Stomach (tissue), 9 donors: ENCODE data around the gene PLEKHG3. TPM values are rescaled to one million over a fixed set of nuclear protein-coding genes. Genes with fewer than 3 reads are reported as not detected.
A peak's percentile ranks its signal among the peaks of the same experiment; 100 is the strongest.

Source experiments
- DNase-seq, 2 donors: peaks; one replicate each; pipeline versions ENCODE4 v3.0.0 to v3.0.0-alpha.2; 2013 to 2019
- H3K27ac ChIP-seq, 5 donors: fragments of 200-600 bp in 4 of 5; sonication (generic) in 4 of 5; one replicate each; pipeline ENCODE4 v1.5.1; 2013 to 2019; ENCODE audit warnings: mild to moderate bottlenecking in 1 of 5, moderate library complexity in 1 of 5
- H3K27me3 ChIP-seq, 3 donors: fragments of 200-600 bp; sonication (generic); one replicate each; pipeline ENCODE4 v1.5.1; 2017 to 2019; ENCODE audit warnings: mixed run types in 1 of 3
- H3K36me3 ChIP-seq, 4 donors: fragments of 200-600 bp; sonication (generic); 1 replicate in 3 of 4; 2 replicates in 1 of 4; pipeline ENCODE4 v1.5.1; 2016 to 2019
- H3K4me1 ChIP-seq, 4 donors: fragments of 200-600 bp; sonication (generic); one replicate each; pipeline ENCODE4 v1.5.1; 2016 to 2019
- H3K4me3 ChIP-seq, 4 donors: fragments of 200-600 bp; sonication (generic) in 3 of 4; one replicate each; pipeline ENCODE4 v1.5.1; 2016 to 2019; ENCODE audit warnings: mild to moderate bottlenecking in 1 of 4
- H3K9me3 ChIP-seq, 4 donors: fragments of 200-600 bp; sonication (generic); one replicate each; pipeline ENCODE4 v1.5.1; 2016 to 2019
- EP300 ChIP-seq: sonication (generic); formaldehyde crosslinking; IDR thresholded peaks from one replicate; pipeline ENCODE4 v1.6.1; 2017; ENCODE audit warnings: antibody characterized with exemption
- POLR2A ChIP-seq, 4 donors: fragments of 450-650 bp; IDR thresholded peaks; one replicate each; pipeline ENCODE4 v1.6.1; 2016; ENCODE audit warnings: antibody characterized with exemption in 4 of 4, control low read depth in 2 of 4, mild to moderate bottlenecking in 1 of 4, moderate library complexity in 1 of 4
- POLR2AphosphoS5 ChIP-seq, 3 donors: sonication (generic); formaldehyde crosslinking; IDR thresholded peaks; one replicate each; pipeline ENCODE4 v1.6.1; 2016; ENCODE audit warnings: antibody characterized with exemption in 3 of 3
- WGBS, 5 donors: extraction: QIAGEN DNeasy Blood & Tissue Kit in 3 of 5; methylation state at CpG; one replicate each; pipeline versions ENCODE4 v1.1.5 to v1.1.7; 2013 to 2018; 5-methylcytosine and 5-hydroxymethylcytosine counted together
- intact Hi-C: fragments of 100-400 bp; cut with DNase I; formaldehyde crosslinking; loops from one replicate; pipeline ENCODE4 v1.15.1; 2023; ENCODE audit warnings: low total_unique reads
- polyA plus RNA-seq, 3 donors: library from polyadenylated mRNA; stranded (reverse); fragments of 200-250 nt; gene quantifications; one replicate each; pipeline ENCODE4 v1.2.3, GENCODE V29; 2013
- total RNA-seq, 5 donors: library from RNA; depleted of rRNA; stranded (reverse); fragments of >200 nt; gene quantifications; one replicate each; pipeline versions ENCODE4 v1.1.0 to v1.2.3, GENCODE V29; 2014 to 2016
- TF ChIP-seq, protein P1 (sequence below), 7 experiments: fragments of 450-650 bp in 4 of 7; fragments of 200-600 bp in 3 of 7; sonication (generic) in 3 of 7; IDR thresholded peaks; one replicate each; pipeline ENCODE4 v1.5.1; 2016 to 2019; ENCODE audit warnings: antibody characterized with exemption in 7 of 7, control low read depth in 2 of 7, mild to moderate bottlenecking in 1 of 7
- donor health status: healthy with polysubstance abuse.
- donor health status: Bipolar disorder and iron deficiency.
- donor health status: healthy.

PLEKHG3 gene
- total and polyA plus RNA-seq, 8 donors, result 7.3 to 292 (median 25.6) TPM

DNA sequence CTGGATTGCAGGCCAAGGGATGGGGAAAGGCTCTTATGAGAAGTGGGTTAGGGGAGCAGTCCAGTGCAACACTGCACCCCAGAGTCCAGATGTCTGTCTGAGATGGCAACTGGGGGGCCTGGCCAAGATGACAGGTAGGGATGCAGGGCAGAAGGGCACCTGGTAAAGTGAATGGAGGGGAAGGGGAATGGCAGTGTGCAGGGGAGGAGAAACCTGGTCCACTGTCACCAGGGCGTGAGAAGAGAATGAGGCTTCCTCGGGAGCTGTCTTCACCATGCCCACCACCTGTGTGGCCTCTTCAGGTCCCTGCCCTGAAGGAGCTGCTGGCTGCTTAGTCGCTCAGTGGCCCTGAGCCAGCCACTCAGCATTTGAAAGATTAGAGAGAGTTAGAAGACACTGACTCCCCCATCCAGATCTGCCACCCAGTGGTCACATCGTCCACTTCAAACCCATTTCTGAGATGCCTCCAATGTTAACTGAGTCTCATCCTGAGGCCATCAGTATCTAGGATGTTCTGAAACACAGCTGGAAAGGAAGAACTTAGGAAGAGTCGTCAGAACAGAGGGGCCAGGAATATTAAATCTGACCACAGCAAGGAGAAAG, 57.3 kb downstream of the PLEKHG3 start:
- peak in 1 of 2 donors; percentile 59 for DNase-seq
- TF ChIP-seq POLR2AphosphoS5 (IDR thresholded peaks at IDR 0.05) (no peak), EP300 (no peak), POLR2A (IDR thresholded peaks at IDR 0.05) (no peak)
- TF ChIP-seq, protein P1, sequence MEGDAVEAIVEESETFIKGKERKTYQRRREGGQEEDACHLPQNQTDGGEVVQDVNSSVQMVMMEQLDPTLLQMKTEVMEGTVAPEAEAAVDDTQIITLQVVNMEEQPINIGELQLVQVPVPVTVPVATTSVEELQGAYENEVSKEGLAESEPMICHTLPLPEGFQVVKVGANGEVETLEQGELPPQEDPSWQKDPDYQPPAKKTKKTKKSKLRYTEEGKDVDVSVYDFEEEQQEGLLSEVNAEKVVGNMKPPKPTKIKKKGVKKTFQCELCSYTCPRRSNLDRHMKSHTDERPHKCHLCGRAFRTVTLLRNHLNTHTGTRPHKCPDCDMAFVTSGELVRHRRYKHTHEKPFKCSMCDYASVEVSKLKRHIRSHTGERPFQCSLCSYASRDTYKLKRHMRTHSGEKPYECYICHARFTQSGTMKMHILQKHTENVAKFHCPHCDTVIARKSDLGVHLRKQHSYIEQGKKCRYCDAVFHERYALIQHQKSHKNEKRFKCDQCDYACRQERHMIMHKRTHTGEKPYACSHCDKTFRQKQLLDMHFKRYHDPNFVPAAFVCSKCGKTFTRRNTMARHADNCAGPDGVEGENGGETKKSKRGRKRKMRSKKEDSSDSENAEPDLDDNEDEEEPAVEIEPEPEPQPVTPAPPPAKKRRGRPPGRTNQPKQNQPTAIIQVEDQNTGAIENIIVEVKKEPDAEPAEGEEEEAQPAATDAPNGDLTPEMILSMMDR (IDR thresholded peaks at IDR 0.05), result peak in 1 of 7 experiments; percentile 5
- Histone ChIP-seq H3K27ac (peak overlapping the region in 4 of 5 donors; percentile 43 to 79 (median 68)), H3K4me1 (peaks cover 47 to 83% (median 63%) of the 10 kb centered on the region in 4 donors), H3K27me3 (no peaks in the 10 kb centered on the region), H3K36me3 (no peaks in the 10 kb centered on the region), H3K4me3 (no peak overlapping the region), H3K9me3 (no peaks in the 10 kb centered on the region)
- WGBS, 5 donors, result 20 to 28% (median 27%) methylated on average over 5 of the region's 5 CpGs
- intact Hi-C loops, result loop anchor here (5.0 kb wide), 1 partner anchor 89 kb away; no protein-coding TSS in a partner anchor

DNA sequence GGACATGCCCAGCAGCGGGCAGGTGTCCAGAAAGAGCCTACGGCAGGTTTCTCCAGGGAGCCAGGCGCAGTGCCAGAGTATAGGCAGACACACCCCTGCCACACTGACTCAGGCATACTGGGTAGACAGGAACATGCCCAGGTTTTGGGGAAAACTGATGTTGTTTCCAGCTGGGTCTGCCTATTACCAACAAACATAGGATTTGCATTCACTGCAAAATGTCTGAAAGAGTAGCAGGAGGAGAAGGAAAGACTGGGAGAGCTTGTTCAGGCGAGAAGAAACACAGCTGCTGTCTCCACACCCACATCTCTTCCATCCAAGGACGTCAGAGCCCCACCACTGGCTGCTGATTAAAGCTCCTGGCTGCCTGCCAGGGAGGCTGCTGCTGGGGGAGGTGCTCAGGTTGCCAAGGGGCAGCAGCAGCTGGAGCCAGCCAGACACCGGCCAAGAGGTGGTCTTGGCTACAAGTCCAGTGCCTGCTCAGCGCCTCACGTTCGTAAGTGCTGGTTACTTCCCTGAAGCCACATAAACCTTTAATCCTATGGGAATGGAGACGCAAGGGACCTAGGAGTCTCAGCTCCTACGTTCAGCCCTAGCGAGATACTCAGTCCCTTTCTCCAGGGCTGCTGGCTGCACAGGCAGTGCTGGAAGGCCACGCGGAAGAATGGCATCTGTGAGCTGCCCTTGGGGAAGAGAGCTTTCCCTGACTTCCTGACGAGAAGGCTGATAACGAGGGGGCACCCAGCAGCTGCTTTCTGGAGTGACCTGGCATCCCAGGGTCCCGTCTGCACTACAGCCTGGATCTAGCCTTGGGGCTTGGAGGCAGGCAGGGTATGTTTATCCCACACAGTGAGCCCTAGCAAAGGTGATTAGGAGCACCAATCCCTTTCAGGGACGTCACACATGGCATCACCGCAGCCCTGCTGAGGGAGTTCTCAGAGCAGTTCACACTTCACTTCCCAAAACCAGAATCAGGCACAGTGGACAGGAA, 58.1 kb downstream of the PLEKHG3 start:
- Histone ChIP-seq H3K27ac (peak overlapping the region; percentile 15 to 79 (median 58)), H3K36me3 (no peaks in the 10 kb centered on the region), H3K4me3 (no peak overlapping the region), H3K4me1 (peaks cover 41 to 75% (median 58%) of the 10 kb centered on the region in 4 donors), H3K9me3 (no peaks in the 10 kb centered on the region), H3K27me3 (no peaks in the 10 kb centered on the region)
- intact Hi-C loops, result loop anchor here (5.0 kb wide), 1 partner anchor 90 kb away; no protein-coding TSS in a partner anchor
- TF ChIP-seq EP300 (no peak), POLR2AphosphoS5 (IDR thresholded peaks at IDR 0.05) (no peak), POLR2A (IDR thresholded peaks at IDR 0.05) (no peak)
- TF ChIP-seq, protein P1 (IDR thresholded peaks at IDR 0.05), result no peak
- DNase-seq, result peak; percentile 93 to 97
- WGBS, 5 donors, result 11 to 17% (median 13%) methylated on average over 19 of the region's 19 CpGs

DNA sequence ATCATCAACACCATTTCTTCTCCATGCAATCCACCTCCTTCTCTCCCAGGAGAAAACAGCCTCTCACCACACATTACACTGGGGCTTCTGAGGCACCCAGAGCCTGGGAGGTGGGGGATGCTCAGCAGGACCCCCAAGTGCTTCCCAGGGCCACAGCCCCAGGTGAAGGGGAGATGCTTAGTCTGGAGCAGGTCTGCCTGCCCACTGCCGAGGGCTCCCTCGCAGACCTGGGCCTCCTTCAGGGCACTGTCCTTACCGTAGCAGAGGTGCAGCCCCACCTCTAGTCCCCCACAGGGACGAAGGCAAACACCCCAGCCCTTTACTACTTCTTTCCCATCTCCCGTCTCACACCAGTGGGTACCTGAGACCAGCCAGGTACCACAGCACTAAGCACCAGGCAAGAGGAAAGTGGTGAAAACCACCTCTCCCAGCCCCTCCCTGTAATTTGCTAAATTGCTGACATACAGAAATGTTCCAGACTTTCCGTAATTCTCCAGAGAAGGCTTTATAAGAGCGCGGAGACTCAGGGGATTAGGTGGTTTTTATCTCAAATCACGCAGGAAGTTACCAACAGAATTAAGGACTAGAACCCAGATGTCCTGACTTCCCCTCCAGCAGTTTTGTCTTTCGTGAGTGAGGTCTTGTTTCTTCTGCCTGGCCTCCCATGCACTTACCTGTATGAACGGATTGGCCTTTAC, 59.0 kb downstream of the PLEKHG3 start:
- intact Hi-C loops, result loop anchor here (5.0 kb wide), 1 partner anchor 91 kb away; no protein-coding TSS in a partner anchor
- no peaks in the 10 kb centered on the region for H3K36me3 ChIP-seq
- no peak overlapping the region for H3K4me3 ChIP-seq
- no peaks in the 10 kb centered on the region for H3K9me3 ChIP-seq
- peak overlapping the region in 4 of 5 donors; percentile 43 to 79 (median 68) for H3K27ac ChIP-seq
- H3K4me1 ChIP-seq, result peaks cover 34 to 66% (median 49%) of the 10 kb centered on the region in 4 donors
- H3K27me3 ChIP-seq, result no peaks in the 10 kb centered on the region
- peak in 1 of 2 donors; percentile 11 for DNase-seq
- WGBS, 5 donors, result 75 to 92% (median 86%) methylated on average over 11 of the region's 11 CpGs
- TF ChIP-seq EP300, result no peak
- TF ChIP-seq, protein P1 (IDR thresholded peaks at IDR 0.05), result no peak
- TF ChIP-seq POLR2A (IDR thresholded peaks at IDR 0.05), result no peak
- TF ChIP-seq POLR2AphosphoS5 (IDR thresholded peaks at IDR 0.05), result no peak
